IMR-90 (cell line): Measurements from ENCODE around the gene ESRRB. TPM values are rescaled to one million over a fixed set of nuclear protein-coding genes. Genes with fewer than 3 reads are reported as not detected.

Source experiments
- ATAC-seq: fragments of 200-7000 bp; cut with Tn5 transposase; 2 replicates; pipeline ENCODE4 v1.9.1; 2020; ENCODE audit warnings: low read depth, mild to moderate bottlenecking, moderate library complexity
- BruUV-seq: library from RNA; stranded (reverse); fragments of 400-500 nt; replicated peaks from 2 replicates; lab custom pipeline; 2021; lab: Mats Ljungman, UMichigan
- CTCF ChIA-PET: fragments of 300-600 bp; formaldehyde crosslinking; extraction: SDS; loops from one replicate; lab custom pipeline; 2021; ENCODE audit warnings: antibody characterized with exemption; lab: Yijun Ruan, JAX
- POLR2A ChIA-PET: fragments of 300-600 bp; sonication (Branson Sonifier 250); formaldehyde crosslinking; loops from one replicate; lab custom pipeline; 2022; ENCODE audit warnings: antibody characterized with exemption; ENCODE audit not compliant: unreplicated experiment; lab: Charles Lee
- DNase-seq: peaks from one replicate; pipeline ENCODE4 v3.0.0; 2013
- H2AFZ ChIP-seq: replicated peaks from 2 replicates; pipeline ENCODE3; 2013; ENCODE audit warnings: low read length, mild to moderate bottlenecking; ENCODE audit not compliant: poor library complexity
- H2AK5ac ChIP-seq: 2 replicates; pipeline ENCODE4 v1.6.1; 2013; ENCODE audit warnings: low read depth, low read length, inconsistent platforms
- H2AK9ac ChIP-seq: replicated peaks from 2 replicates; pipeline ENCODE3; 2013; ENCODE audit warnings: mild to moderate bottlenecking, low read depth, low read length, moderate library complexity; ENCODE audit not compliant: poor library complexity
- H2BK120ac ChIP-seq: 2 replicates; pipeline ENCODE4 v1.6.1; 2013; ENCODE audit warnings: low read depth, low read length, inconsistent platforms
- H2BK15ac ChIP-seq: 3 replicates; pipeline ENCODE4 v1.6.1; 2013; ENCODE audit warnings: low read depth, low read length, inconsistent platforms
- H2BK20ac ChIP-seq: 2 replicates; pipeline ENCODE4 v1.6.1; 2013; ENCODE audit warnings: low read depth, mild to moderate bottlenecking, inconsistent platforms, low read length, moderate library complexity
- H2BK5ac ChIP-seq: 2 replicates; pipeline ENCODE4 v1.6.1; 2013; ENCODE audit warnings: mild to moderate bottlenecking, low read depth, low read length, inconsistent platforms; ENCODE audit not compliant: poor library complexity, severe bottlenecking
- H3K14ac ChIP-seq: replicated peaks from 2 replicates; pipeline ENCODE4 v1.6.1; 2013; ENCODE audit warnings: low read depth, low read length, inconsistent platforms
- H3K18ac ChIP-seq: 2 replicates; pipeline ENCODE4 v1.6.1; 2013; ENCODE audit warnings: low read depth, low read length, control low read depth
- H3K23ac ChIP-seq: 2 replicates; pipeline ENCODE4 v1.6.1; 2013; ENCODE audit warnings: low read depth, low read length, inconsistent platforms
- H3K27ac ChIP-seq: 2 replicates; pipeline ENCODE4 v1.5.1; 2013; ENCODE audit warnings: mild to moderate bottlenecking, control low read depth, low read length; ENCODE audit not compliant: insufficient read depth
- H3K27me3 ChIP-seq: 2 replicates; pipeline ENCODE4 v1.6.1; 2013; ENCODE audit warnings: low read length; ENCODE audit not compliant: control insufficient read depth, insufficient read depth
- H3K36me3 ChIP-seq: 2 replicates; pipeline ENCODE4 v1.6.1; 2013; ENCODE audit warnings: low read length, mixed read lengths; ENCODE audit not compliant: control insufficient read depth, insufficient read depth
- H3K4ac ChIP-seq: 2 replicates; pipeline ENCODE4 v1.6.1; 2013; ENCODE audit warnings: low read depth, low read length, inconsistent platforms
- H3K4me1 ChIP-seq: 2 replicates; pipeline ENCODE4 v1.6.1; 2013; ENCODE audit warnings: low read length, mixed read lengths; ENCODE audit not compliant: control insufficient read depth, insufficient read depth
- H3K4me2 ChIP-seq: 2 replicates; pipeline ENCODE4 v1.6.1; 2013; ENCODE audit warnings: low read depth, mild to moderate bottlenecking, control low read depth, low read length, moderate library complexity
- H3K4me3 ChIP-seq: 2 replicates; pipeline ENCODE4 v1.5.1; 2013; ENCODE audit warnings: low read depth, mild to moderate bottlenecking, control low read depth, low read length, moderate library complexity; ENCODE audit not compliant: insufficient read depth
- H3K56ac ChIP-seq: 2 replicates; pipeline ENCODE4 v1.6.1; 2013; ENCODE audit warnings: low read length, inconsistent platforms; ENCODE audit not compliant: insufficient read depth; ENCODE audit errors: extremely low read depth
- H3K79me1 ChIP-seq, 2 experiments: 2 replicates each; pipeline ENCODE4 v1.6.1; 2013; ENCODE audit warnings: low read length in 2 of 2, inconsistent platforms in 1 of 2, low read depth in 1 of 2
- H3K9ac ChIP-seq: 2 replicates; pipeline ENCODE4 v1.6.1; 2013; ENCODE audit warnings: low read depth, low read length, control low read depth
- H3K9me1 ChIP-seq: 2 replicates; pipeline ENCODE4 v1.6.1; 2013; ENCODE audit warnings: low read length, inconsistent platforms; ENCODE audit not compliant: insufficient read depth
- H3K9me3 ChIP-seq: 2 replicates; pipeline ENCODE4 v1.6.1; 2013; ENCODE audit warnings: low read length; ENCODE audit not compliant: control insufficient read depth, insufficient read depth
- H4K20me1 ChIP-seq: 2 replicates; pipeline ENCODE4 v1.6.1; 2013; ENCODE audit warnings: low read length, inconsistent platforms; ENCODE audit not compliant: insufficient read depth
- H4K5ac ChIP-seq: 2 replicates; pipeline ENCODE4 v1.6.1; 2013; ENCODE audit warnings: mild to moderate bottlenecking, low read depth, low read length, control low read depth
- H4K8ac ChIP-seq, 2 experiments: 2 replicates each; pipeline ENCODE4 v1.6.1; 2013; ENCODE audit warnings: low read depth in 2 of 2, low read length in 2 of 2, control low read depth in 1 of 2, inconsistent platforms in 1 of 2
- H4K91ac ChIP-seq: 2 replicates; pipeline ENCODE4 v1.6.1; 2013; ENCODE audit warnings: low read depth, low read length, inconsistent platforms; ENCODE audit not compliant: insufficient read depth
- BHLHE40 ChIP-seq: fragments of 150-350 bp; IDR thresholded peaks from 2 replicates; pipeline ENCODE4 v1.6.1; 2016; ENCODE audit warnings: mild to moderate bottlenecking, low read depth, low read length
- CEBPB ChIP-seq: IDR thresholded peaks from 2 replicates; pipeline ENCODE4 v1.6.1; 2012; ENCODE audit warnings: low read depth, low read length, improper control_type of control experiment
- CHD1 ChIP-seq: IDR thresholded peaks from 2 replicates; pipeline ENCODE4 v1.6.1; 2012; ENCODE audit warnings: low read depth, low read length, improper control_type of control experiment
- CTCF ChIP-seq: conservative IDR thresholded peaks from 2 replicates; pipeline ENCODE4 v1.5.1; 2012; ENCODE audit warnings: mild to moderate bottlenecking, low read depth, low read length, improper control_type of control experiment
- ELK1 ChIP-seq: fragments of 150-350 bp; IDR thresholded peaks from 2 replicates; pipeline ENCODE4 v1.6.1; 2016; ENCODE audit warnings: low read depth, mild to moderate bottlenecking, low read length, moderate library complexity, borderline replicate concordance
- FOS ChIP-seq: fragments of 150-350 bp; IDR thresholded peaks from 2 replicates; pipeline ENCODE4 v1.6.1; 2016; ENCODE audit warnings: low read depth, low read length
- MAFK ChIP-seq: IDR thresholded peaks from 2 replicates; pipeline ENCODE4 v1.6.1; 2012; ENCODE audit warnings: low read depth, low read length, improper control_type of control experiment
- MAZ ChIP-seq: IDR thresholded peaks from 2 replicates; pipeline ENCODE4 v1.6.1; 2012; ENCODE audit warnings: low read depth, mild to moderate bottlenecking, low read length, improper control_type of control experiment, moderate library complexity, borderline replicate concordance
- MXI1 ChIP-seq: IDR thresholded peaks from 2 replicates; pipeline ENCODE4 v1.6.1; 2012; ENCODE audit warnings: low read depth, mild to moderate bottlenecking, low read length, moderate library complexity, borderline replicate concordance
- NFE2L2 ChIP-seq: fragments of 150-350 bp; IDR thresholded peaks from 2 replicates; pipeline ENCODE4 v1.6.1; 2016; ENCODE audit warnings: low read depth, mild to moderate bottlenecking, low read length
- RCOR1 ChIP-seq: IDR thresholded peaks from 2 replicates; pipeline ENCODE4 v1.6.1; 2012; ENCODE audit warnings: mild to moderate bottlenecking, low read length, improper control_type of control experiment; ENCODE audit not compliant: insufficient replicate concordance
- RFX5 ChIP-seq: IDR thresholded peaks from 2 replicates; pipeline ENCODE4 v1.8.0; 2012; ENCODE audit warnings: low read depth, mild to moderate bottlenecking, low read length, moderate library complexity
- SMC3 ChIP-seq: fragments of 150-350 bp; IDR thresholded peaks from 2 replicates; pipeline ENCODE4 v1.6.1; 2016; ENCODE audit warnings: low read depth, mild to moderate bottlenecking, antibody characterized with exemption, low read length, moderate library complexity
- WGBS, 2 experiments: methylation state at CpG; one replicate each; pipeline versions ENCODE4 v1.1.5 to v1.1.7; 2013; ENCODE audit warnings: missing lambda C conversion rate in 2 of 2; ENCODE audit not compliant: insufficient read length in 1 of 2; ENCODE audit errors: extremely low coverage in 2 of 2; 5-methylcytosine and 5-hydroxymethylcytosine counted together
- dilution Hi-C: fragments of 300-500 bp; cut with HindIII; formaldehyde crosslinking; loops from one replicate; pipeline ENCODE4 v1.14.3; 2018; ENCODE audit warnings: low sequenced_read_pairs; ENCODE audit not compliant: unreplicated experiment
- in situ Hi-C: fragments of 300-500 bp; cut with MboI; formaldehyde crosslinking; loops from 3 replicates; pipeline ENCODE4 v1.14.3; 2019; ENCODE audit warnings: low sequenced_read_pairs, inconsistent platforms, mixed read lengths
- intact Hi-C: fragments of 100-400 bp; cut with micrococcal nuclease; formaldehyde crosslinking; loops from 2 replicates; pipeline ENCODE4 v1.10.0; 2022
- polyA plus RNA-seq, 3 experiments: library from polyadenylated mRNA; depleted of rRNA; stranded (reverse); fragments of >200 nt; gene quantifications; 2 replicates each; pipeline ENCODE4 v1.2.3, GENCODE V29; 2012; ENCODE audit warnings: low replicate concordance in 1 of 3
- total RNA-seq: library from RNA; depleted of rRNA; stranded (reverse); fragments of >200 nt; gene quantifications from 2 replicates; pipeline ENCODE4 v1.2.3, GENCODE V29; 2012

Gene ESRRB
- total and polyA plus RNA-seq, 2 of the 4 experiments (the other 2 are of a cell fraction) = not detected

GRCh38 chr14:76355771-76356170 is 20.2 kb upstream of the ESRRB start:
- Histone ChIP-seq H2BK20ac (no peak overlapping the region), H3K4me3 (no peak overlapping the region), H3K18ac (no peak overlapping the region), H2AFZ (no peak overlapping the region), H3K9me3 (no peaks in the 10 kb centered on the region), H3K14ac (no peak overlapping the region), H4K91ac (no peak overlapping the region), H3K56ac (no peak overlapping the region), H2BK120ac (no peak overlapping the region), H2BK5ac (no peak overlapping the region), H2BK15ac (no peak overlapping the region), H4K8ac (no peak overlapping the region), H2AK5ac (no peak overlapping the region), H3K4me2 (no peak overlapping the region), H3K27me3 (peaks cover 18% of the 10 kb centered on the region), H3K79me1 (no peaks in the 10 kb centered on the region), H3K36me3 (no peaks in the 10 kb centered on the region), H3K9me1 (no peaks in the 10 kb centered on the region), H2AK9ac (no peak overlapping the region), H3K4me1 (no peaks in the 10 kb centered on the region), H3K23ac (no peak overlapping the region), H4K20me1 (no peaks in the 10 kb centered on the region), H3K4ac (no peak overlapping the region), H3K27ac (no peak overlapping the region), H4K5ac (no peak overlapping the region), H3K9ac (no peak overlapping the region)
- ChIA-PET CTCF (no interaction called here), POLR2A (no interaction called here)
- no TSS peak for BruUV-seq
- intact Hi-C loops = no loop called here
- WGBS, 2 experiments = no CpG with 5 or more reads among the region's 3 CpGs
- DNase-seq = no peak
- in situ Hi-C loops = loop anchor here (25.0 kb wide), 1 partner anchor 643 kb away; no protein-coding TSS in a partner anchor
- TF ChIP-seq CHD1 (no peak), MAFK (no peak), SMC3 (no peak), RCOR1 (no peak), RFX5 (no peak), ELK1 (no peak), MXI1 (no peak), BHLHE40 (no peak), NFE2L2 (no peak), FOS (no peak), CTCF (no peak), CEBPB (no peak), MAZ (no peak)
- no peak for ATAC-seq
- dilution Hi-C loops = no loop called here
